ENCODE measurements around the gene HOXC9.
A peak's percentile ranks its signal among the peaks of the same experiment; 100 is the strongest.

Gene HOXC9

DNA sequence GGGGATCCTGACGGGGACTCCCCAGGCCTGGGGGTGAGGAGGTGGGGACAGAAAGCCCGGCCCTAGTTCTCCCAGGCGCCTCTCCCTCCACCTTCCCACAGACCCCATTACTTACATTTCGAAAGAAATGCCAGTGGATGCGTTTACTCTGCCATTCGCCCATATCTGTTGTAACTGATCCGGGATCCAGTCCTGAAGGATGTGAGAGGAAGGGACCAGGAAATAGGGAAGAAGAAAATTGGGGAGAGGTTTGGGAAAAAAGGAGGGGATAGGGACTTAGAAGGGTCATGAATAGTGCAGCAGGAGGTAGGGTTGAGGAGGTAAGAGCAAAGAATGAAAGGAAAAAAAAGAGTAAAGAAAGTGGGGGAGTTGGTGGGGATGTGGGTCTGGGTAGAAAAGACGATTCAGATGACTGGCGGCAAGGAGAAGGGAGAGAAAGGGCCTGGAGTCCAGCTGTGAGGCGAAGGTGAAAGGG, 44.1 kb upstream of the HOXC9 start:
- peak overlapping the region; percentile 91 for H3K4me2 ChIP-seq (ENCODE audit: low read depth, low read length, poor library complexity, severe bottlenecking)
- peaks cover 41% of the 10 kb centered on the region for H3K4me1 ChIP-seq (ENCODE audit: insufficient read depth, low read length, poor library complexity, severe bottlenecking)
- H3K27me3 ChIP-seq (ENCODE audit: insufficient read depth, low read length, poor library complexity, severe bottlenecking), result no peaks in the 10 kb centered on the region
- H3K9me3 ChIP-seq (ENCODE audit: insufficient read depth, low read depth, low read length), result no peaks in the 10 kb centered on the region
- H2AFZ ChIP-seq (ENCODE audit: low read length), result peak overlapping the region; percentile 72; the same call in 1 of the 2 replicates
- H3K4me3 ChIP-seq (ENCODE audit: low read length, poor library complexity, severe bottlenecking), result peak overlapping the region; percentile 66
- no peaks in the 10 kb centered on the region for H3K9me2 ChIP-seq (replicated peaks; ENCODE audit: low read depth, low read length)
- no peaks in the 10 kb centered on the region for H3K79me2 ChIP-seq (ENCODE audit: insufficient read depth, low read length)
- H3K9ac ChIP-seq (ENCODE audit: low read depth, low read length, poor library complexity, severe bottlenecking), result peak overlapping the region; percentile 73
- no peaks in the 10 kb centered on the region for H4K20me1 ChIP-seq (ENCODE audit: insufficient read depth, low read length, poor library complexity, severe bottlenecking)
- no peaks in the 10 kb centered on the region for H3K36me3 ChIP-seq (ENCODE audit: insufficient read depth, low read length)
- no peak for TF ChIP-seq CTCF (conservative IDR thresholded peaks at IDR 0.05; ENCODE audit: low read length)
- no peak for TF ChIP-seq EZH2phosphoT487 (IDR thresholded peaks at IDR 0.05; ENCODE audit: borderline replicate concordance)
- 0 out of 2 replicates have a peak, but pooled peaks cover 3% of the 10 kb centered on the region for H3F3A ChIP-seq (ENCODE audit: low read depth)

GRCh38 chr12:53956251-53956887, 43.6 kb upstream of the HOXC9 start:
- Histone ChIP-seq H3K4me3 (ENCODE audit: low read length, poor library complexity, severe bottlenecking) (peak overlapping the region; percentile 66), H3K4me1 (ENCODE audit: insufficient read depth, low read length, poor library complexity, severe bottlenecking) (peaks cover 41% of the 10 kb centered on the region), H3K27me3 (ENCODE audit: insufficient read depth, low read length, poor library complexity, severe bottlenecking) (no peaks in the 10 kb centered on the region), H3K79me2 (ENCODE audit: insufficient read depth, low read length) (no peaks in the 10 kb centered on the region), H3K36me3 (ENCODE audit: insufficient read depth, low read length) (no peaks in the 10 kb centered on the region), H4K20me1 (ENCODE audit: insufficient read depth, low read length, poor library complexity, severe bottlenecking) (no peaks in the 10 kb centered on the region), H3F3A (ENCODE audit: low read depth) (0 out of 2 replicates have a peak, but pooled peaks cover 3% of the 10 kb centered on the region), H3K9me2 (replicated peaks; ENCODE audit: low read depth, low read length) (no peaks in the 10 kb centered on the region), H3K9me3 (ENCODE audit: insufficient read depth, low read depth, low read length) (no peaks in the 10 kb centered on the region), H3K4me2 (ENCODE audit: low read depth, low read length, poor library complexity, severe bottlenecking) (peak overlapping the region; percentile 91), H2AFZ (ENCODE audit: low read length) (peak overlapping the region; percentile 72), H3K9ac (ENCODE audit: low read depth, low read length, poor library complexity, severe bottlenecking) (peak overlapping the region; percentile 73)
- TF ChIP-seq CTCF (conservative IDR thresholded peaks at IDR 0.05; ENCODE audit: low read length) (peak; percentile 46), EZH2phosphoT487 (IDR thresholded peaks at IDR 0.05; ENCODE audit: borderline replicate concordance) (no peak)

DNA sequence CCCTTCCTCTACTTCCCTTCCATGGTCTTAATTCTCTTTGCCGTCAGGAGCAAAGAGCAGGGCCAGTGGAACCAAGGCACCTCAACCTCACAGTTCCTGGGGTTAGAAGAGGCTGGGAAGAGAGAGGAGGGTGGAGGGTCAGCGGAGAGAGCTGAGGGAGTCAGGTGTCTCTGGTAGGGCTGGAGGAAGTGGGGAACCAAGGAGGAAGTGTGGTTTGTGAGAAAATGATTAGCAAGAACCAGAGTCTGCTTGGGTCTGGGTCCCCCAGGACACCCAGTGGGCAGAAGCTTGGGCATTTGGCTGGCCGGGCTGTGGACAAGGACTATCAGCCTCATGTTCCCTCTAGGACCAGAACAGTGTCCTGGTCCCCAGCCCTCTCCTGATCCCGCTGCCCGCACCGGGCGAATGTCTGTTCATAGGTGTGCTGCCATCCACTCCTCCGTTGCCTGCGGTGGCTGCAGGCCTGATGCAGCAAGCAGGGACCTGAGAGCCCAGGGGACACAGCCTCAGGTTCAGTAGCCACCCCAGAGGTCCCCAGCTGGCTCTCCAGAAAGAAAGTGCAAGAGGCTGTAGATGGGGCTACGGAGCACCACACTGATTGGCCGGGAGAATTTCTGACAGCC, 42.9 kb upstream of the HOXC9 start:
- Histone ChIP-seq H2AFZ (ENCODE audit: low read length) (peak overlapping the region; percentile 72), H3F3A (ENCODE audit: low read depth) (0 out of 2 replicates have a peak, but pooled peaks cover 3% of the 10 kb centered on the region), H3K9ac (ENCODE audit: low read depth, low read length, poor library complexity, severe bottlenecking) (peak overlapping the region; percentile 73), H3K27me3 (ENCODE audit: insufficient read depth, low read length, poor library complexity, severe bottlenecking) (no peaks in the 10 kb centered on the region), H3K36me3 (ENCODE audit: insufficient read depth, low read length) (no peaks in the 10 kb centered on the region), H3K4me1 (ENCODE audit: insufficient read depth, low read length, poor library complexity, severe bottlenecking) (peaks cover 41% of the 10 kb centered on the region), H3K79me2 (ENCODE audit: insufficient read depth, low read length) (no peaks in the 10 kb centered on the region), H3K4me3 (ENCODE audit: low read length, poor library complexity, severe bottlenecking) (peak overlapping the region; percentile 66), H3K9me3 (ENCODE audit: insufficient read depth, low read depth, low read length) (no peaks in the 10 kb centered on the region), H4K20me1 (ENCODE audit: insufficient read depth, low read length, poor library complexity, severe bottlenecking) (no peaks in the 10 kb centered on the region), H3K4me2 (ENCODE audit: low read depth, low read length, poor library complexity, severe bottlenecking) (peak overlapping the region; percentile 91), H3K9me2 (replicated peaks; ENCODE audit: low read depth, low read length) (no peaks in the 10 kb centered on the region)
- TF ChIP-seq CTCF (conservative IDR thresholded peaks at IDR 0.05; ENCODE audit: low read length) (no peak), EZH2phosphoT487 (IDR thresholded peaks at IDR 0.05; ENCODE audit: borderline replicate concordance) (no peak)

All from Loucy (cell line).